A673 (cell line): ENCODE data around the gene C19orf81.

Experiments
- EZH2 ChIP-seq: fragments of 200-600 bp; sonication (generic); IDR thresholded peaks from 2 replicates; pipeline ENCODE4 v1.6.1; 2017; ENCODE audit warnings: borderline replicate concordance, low read depth, mild to moderate bottlenecking, mixed read lengths, antibody characterized with exemption, low read length; ENCODE audit not compliant: poor library complexity, severe bottlenecking
- TF ChIP-seq, protein P1 (sequence below): fragments of 300-800, 200-600 bp; sonication (generic); conservative IDR thresholded peaks from 2 replicates; pipeline ENCODE4 v1.5.1; 2017; ENCODE audit warnings: low read depth, mild to moderate bottlenecking, antibody characterized with exemption, low read length, moderate library complexity, mixed read lengths

DNA sequence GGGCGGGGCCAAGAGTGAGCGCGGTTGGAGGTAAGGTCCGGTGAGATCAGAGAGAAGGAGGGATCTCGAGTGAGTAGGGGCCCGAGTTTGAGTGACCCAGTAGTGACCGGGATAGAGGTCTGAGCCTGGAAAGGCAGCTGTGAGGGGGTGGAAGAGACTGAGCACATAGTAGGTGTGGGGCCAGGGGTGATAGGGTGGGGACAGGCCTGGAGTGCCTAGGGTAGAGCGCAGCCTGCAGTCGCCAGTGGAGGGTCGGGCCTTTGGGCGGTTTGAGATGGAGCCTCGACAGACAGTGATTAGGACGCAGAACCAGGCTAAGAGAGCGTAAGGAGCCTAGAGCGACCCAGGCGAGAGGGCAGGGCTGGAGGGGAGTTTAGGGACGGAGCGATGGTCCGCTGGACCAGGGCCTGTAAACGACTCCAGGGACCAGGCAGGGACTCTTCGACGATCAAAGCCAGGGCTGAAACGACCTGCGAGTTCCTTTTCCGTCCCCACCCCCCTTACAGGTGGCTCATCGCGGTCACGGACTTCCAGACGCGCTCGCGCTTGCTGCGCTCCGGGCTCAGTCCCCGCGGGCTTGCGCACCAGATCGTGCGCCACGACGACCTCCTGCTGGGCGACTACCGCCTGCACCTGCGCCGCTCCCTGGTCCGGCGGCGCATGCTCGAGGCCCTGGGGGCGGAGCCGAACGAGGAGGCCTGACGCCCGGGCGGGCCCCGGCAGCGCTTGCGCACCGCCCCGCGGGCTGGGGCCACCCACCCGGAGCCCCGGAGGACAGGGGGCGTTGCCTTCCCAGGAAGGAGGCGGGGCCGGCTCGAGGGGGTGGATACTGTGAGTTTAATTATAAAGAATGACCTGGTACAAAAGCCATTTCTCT, 9.4 kb downstream of the C19orf81 start:
- TF ChIP-seq, protein P1, sequence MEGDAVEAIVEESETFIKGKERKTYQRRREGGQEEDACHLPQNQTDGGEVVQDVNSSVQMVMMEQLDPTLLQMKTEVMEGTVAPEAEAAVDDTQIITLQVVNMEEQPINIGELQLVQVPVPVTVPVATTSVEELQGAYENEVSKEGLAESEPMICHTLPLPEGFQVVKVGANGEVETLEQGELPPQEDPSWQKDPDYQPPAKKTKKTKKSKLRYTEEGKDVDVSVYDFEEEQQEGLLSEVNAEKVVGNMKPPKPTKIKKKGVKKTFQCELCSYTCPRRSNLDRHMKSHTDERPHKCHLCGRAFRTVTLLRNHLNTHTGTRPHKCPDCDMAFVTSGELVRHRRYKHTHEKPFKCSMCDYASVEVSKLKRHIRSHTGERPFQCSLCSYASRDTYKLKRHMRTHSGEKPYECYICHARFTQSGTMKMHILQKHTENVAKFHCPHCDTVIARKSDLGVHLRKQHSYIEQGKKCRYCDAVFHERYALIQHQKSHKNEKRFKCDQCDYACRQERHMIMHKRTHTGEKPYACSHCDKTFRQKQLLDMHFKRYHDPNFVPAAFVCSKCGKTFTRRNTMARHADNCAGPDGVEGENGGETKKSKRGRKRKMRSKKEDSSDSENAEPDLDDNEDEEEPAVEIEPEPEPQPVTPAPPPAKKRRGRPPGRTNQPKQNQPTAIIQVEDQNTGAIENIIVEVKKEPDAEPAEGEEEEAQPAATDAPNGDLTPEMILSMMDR = no peak
- no peak for TF ChIP-seq EZH2
